ENCODE measurements around the gene SELP.
"Not testable (repeated sequence)": the region's sequence is repeated elsewhere in the genome, so short reads cannot be mapped to it uniquely, and the experiment has no call there.

DNA sequence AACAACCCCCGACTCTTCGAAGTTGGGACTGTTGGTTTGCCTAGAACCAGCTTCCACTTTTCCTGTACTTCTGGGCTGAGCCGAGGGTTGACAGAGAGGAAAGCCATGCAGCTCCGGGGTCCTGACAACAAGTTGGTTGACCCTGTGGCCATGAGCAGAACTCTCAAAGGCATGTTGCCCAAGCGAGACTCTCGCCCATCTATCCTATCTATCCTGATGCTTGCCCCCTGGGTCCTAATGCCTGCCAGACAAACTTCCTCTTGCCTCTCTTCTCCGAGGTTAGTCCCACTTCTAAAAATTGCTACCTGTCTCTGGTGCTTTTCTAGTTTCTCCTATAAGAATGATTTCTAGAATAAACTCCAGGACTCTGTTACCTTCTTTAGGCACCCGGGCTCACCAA, 32.8 kb upstream of the SELP start:
- TF ChIP-seq, protein P1, sequence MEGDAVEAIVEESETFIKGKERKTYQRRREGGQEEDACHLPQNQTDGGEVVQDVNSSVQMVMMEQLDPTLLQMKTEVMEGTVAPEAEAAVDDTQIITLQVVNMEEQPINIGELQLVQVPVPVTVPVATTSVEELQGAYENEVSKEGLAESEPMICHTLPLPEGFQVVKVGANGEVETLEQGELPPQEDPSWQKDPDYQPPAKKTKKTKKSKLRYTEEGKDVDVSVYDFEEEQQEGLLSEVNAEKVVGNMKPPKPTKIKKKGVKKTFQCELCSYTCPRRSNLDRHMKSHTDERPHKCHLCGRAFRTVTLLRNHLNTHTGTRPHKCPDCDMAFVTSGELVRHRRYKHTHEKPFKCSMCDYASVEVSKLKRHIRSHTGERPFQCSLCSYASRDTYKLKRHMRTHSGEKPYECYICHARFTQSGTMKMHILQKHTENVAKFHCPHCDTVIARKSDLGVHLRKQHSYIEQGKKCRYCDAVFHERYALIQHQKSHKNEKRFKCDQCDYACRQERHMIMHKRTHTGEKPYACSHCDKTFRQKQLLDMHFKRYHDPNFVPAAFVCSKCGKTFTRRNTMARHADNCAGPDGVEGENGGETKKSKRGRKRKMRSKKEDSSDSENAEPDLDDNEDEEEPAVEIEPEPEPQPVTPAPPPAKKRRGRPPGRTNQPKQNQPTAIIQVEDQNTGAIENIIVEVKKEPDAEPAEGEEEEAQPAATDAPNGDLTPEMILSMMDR (IDR thresholded peaks at IDR 0.05): not testable (repeated sequence)
- TF ChIP-seq NR1H2 (CRISPR knock-in tag; IDR thresholded peaks at IDR 0.05); IRF2 (CRISPR knock-in tag; IDR thresholded peaks at IDR 0.05; ENCODE audit: borderline replicate concordance, low read depth); ZNF671 (CRISPR knock-in tag; IDR thresholded peaks at IDR 0.05); TP53 (CRISPR knock-in tag; IDR thresholded peaks at IDR 0.05): not testable (repeated sequence)
- TF ChIP-seq, protein P2, sequence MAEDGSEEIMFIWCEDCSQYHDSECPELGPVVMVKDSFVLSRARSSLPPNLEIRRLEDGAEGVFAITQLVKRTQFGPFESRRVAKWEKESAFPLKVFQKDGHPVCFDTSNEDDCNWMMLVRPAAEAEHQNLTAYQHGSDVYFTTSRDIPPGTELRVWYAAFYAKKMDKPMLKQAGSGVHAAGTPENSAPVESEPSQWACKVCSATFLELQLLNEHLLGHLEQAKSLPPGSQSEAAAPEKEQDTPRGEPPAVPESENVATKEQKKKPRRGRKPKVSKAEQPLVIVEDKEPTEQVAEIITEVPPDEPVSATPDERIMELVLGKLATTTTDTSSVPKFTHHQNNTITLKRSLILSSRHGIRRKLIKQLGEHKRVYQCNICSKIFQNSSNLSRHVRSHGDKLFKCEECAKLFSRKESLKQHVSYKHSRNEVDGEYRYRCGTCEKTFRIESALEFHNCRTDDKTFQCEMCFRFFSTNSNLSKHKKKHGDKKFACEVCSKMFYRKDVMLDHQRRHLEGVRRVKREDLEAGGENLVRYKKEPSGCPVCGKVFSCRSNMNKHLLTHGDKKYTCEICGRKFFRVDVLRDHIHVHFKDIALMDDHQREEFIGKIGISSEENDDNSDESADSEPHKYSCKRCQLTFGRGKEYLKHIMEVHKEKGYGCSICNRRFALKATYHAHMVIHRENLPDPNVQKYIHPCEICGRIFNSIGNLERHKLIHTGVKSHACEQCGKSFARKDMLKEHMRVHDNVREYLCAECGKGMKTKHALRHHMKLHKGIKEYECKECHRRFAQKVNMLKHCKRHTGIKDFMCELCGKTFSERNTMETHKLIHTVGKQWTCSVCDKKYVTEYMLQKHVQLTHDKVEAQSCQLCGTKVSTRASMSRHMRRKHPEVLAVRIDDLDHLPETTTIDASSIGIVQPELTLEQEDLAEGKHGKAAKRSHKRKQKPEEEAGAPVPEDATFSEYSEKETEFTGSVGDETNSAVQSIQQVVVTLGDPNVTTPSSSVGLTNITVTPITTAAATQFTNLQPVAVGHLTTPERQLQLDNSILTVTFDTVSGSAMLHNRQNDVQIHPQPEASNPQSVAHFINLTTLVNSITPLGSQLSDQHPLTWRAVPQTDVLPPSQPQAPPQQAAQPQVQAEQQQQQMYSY (CRISPR knock-in tag; IDR thresholded peaks at IDR 0.05): not testable (repeated sequence)
